Hematopoietic multipotent progenitor cell treated with erythropoietin and hydrocortisone succinate and interleukin-3 and kit ligand, for 15 days (in vitro differentiated cells): Measurements from ENCODE around the gene LRG1.
"Not testable (repeated sequence)": the region's sequence is repeated elsewhere in the genome, so short reads cannot be mapped to it uniquely, and the experiment has no call there.

ENCODE experiments used
- DNase-seq: peaks from one replicate; pipeline ENCODE4 v3.0.0-alpha.2; 2015; ENCODE audit warnings: low spot score

The LRG1 gene

GRCh38 chr19:4550479-4551050, 10.7 kb upstream of the LRG1 start:
- DNase-seq, result no peak

- no peak for DNase-seq
Measured at GRCh38 chr19:4550018-4550417, 10.2 kb upstream of the LRG1 start.

GRCh38 chr19:4548238-4548584, 8.4 kb upstream of the LRG1 start:
- DNase-seq, result no peak

- DNase-seq, result peak; percentile 23
Measured at GRCh38 chr19:4547303-4548237, 7.7 kb upstream of the LRG1 start.

GRCh38 chr19:4543842-4544647, 4.2 kb upstream of the LRG1 start:
- no peak for DNase-seq

- DNase-seq, result no peak
Measured at GRCh38 chr19:4542896-4543841, 3.3 kb upstream of the LRG1 start.

GRCh38 chr19:4541806-4542145, 1.9 kb upstream of the LRG1 start:
- not testable (repeated sequence) for DNase-seq

GRCh38 chr19:4541114-4541805, 1.4 kb upstream of the LRG1 start:
- no peak for DNase-seq

- no peak for DNase-seq
Measured at GRCh38 chr19:4539169-4539692, 605 bp downstream of the LRG1 start.

GRCh38 chr19:4538601-4538954, 1.3 kb downstream of the LRG1 start:
- no peak for DNase-seq

GRCh38 chr19:4537953-4538600, 1.8 kb downstream of the LRG1 start:
- DNase-seq, result no peak

- DNase-seq, result no peak
Measured at GRCh38 chr19:4536798-4537197, 3.0 kb downstream of the LRG1 start.

- peak; percentile 69 for DNase-seq
Measured at GRCh38 chr19:4534836-4535658, 4.8 kb downstream of the LRG1 start, which contains the start of gene PLIN5. TSS of gene PLIN5 (minus strand) at chr19:4535224. CDS start at chr19:4534074, 1,150 bp downstream.

- no peak for DNase-seq
Measured at GRCh38 chr19:4533835-4534424, 5.9 kb downstream of the LRG1 start.

- DNase-seq, result no peak
Measured at GRCh38 chr19:4533334-4533733, 6.5 kb downstream of the LRG1 start.

- no peak for DNase-seq
Measured at GRCh38 chr19:4531562-4532165, 8.2 kb downstream of the LRG1 start.

- DNase-seq, result no peak
Measured at GRCh38 chr19:4529924-4530522, 9.8 kb downstream of the LRG1 start.

- no peak for DNase-seq
Measured at GRCh38 chr19:4528843-4529242, 11.0 kb downstream of the LRG1 start.
